Hematopoietic multipotent progenitor cell treated with erythropoietin and hydrocortisone succinate and interleukin-3 and kit ligand, for 6 days (in vitro differentiated cells): ENCODE measurements around the gene SUN5.
"Not testable (repeated sequence)": the region's sequence is repeated elsewhere in the genome, so short reads cannot be mapped to it uniquely, and the experiment has no call there.

Source experiments
- DNase-seq: peaks from one replicate; pipeline ENCODE4 v3.0.0-alpha.2; 2015

Gene SUN5

DNA sequence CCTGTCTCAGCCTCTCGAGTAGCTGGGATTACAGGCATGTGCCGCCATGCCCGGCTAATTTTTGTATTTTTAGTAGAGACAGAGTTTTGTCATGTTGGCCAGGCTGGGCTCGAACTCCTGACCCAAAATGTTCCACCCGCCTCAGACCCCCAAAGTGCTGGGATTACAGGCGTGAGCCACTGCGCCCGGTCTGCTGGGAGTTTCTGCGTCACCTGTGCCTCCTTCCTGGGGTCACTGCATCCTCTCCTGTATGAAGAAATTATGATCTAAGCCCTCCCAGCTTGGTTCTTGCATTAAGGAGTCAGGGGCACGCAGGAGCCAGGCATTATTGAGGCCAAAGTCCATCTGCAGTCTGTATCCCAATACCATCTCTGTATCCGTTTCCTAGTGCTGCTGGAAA, 41.6 kb downstream of the SUN5 start:
- not testable (repeated sequence) for DNase-seq

- no peak for DNase-seq
These were observed 42.2 kb downstream of the SUN5 start for GRCh38 chr20:32962053-32962452.

- DNase-seq = no peak
These were observed 43.1 kb downstream of the SUN5 start for GRCh38 chr20:32960849-32961731.

DNA sequence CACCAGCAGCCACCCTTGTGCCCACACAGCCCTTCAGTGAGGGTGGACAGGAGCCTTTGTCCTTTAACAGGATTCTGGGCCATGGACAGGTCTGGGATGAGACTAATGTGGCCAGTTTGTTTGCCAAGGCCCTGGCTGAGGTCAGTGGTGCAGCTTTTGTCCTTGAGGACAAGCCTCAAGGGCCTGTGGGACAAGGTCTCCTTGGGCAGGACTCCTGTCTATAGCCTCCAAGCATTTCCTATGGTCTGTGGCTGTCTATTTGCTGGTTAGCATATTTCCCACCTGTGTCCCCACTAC, 44.1 kb downstream of the SUN5 start:
- DNase-seq = no peak

GRCh38 chr20:32959351-32960221, 44.6 kb downstream of the SUN5 start:
- DNase-seq = no peak

DNA sequence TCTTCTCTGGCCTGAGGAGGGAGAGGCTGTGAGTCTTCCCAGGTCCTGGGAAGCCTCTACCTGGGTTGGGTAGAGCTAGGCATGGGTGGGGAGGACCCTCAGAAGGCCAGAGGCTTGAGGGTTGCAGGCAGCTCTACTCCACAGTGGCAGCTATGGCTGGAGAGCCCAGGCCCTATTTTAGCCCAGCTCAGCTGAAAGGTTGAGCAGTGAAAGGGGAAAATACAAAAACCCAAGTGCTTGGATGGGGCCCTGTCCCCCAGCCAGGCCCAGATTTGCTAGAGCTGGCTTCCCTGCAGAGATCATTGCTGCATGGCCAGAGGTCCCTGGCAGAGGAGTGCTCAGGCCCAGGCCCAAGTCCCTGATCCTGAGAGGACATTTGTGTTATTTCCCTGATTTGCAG, 45.7 kb downstream of the SUN5 start:
- DNase-seq = no peak

GRCh38 chr20:32957459-32957858, 46.8 kb downstream of the SUN5 start:
- DNase-seq = no peak

- DNase-seq = not testable (repeated sequence)
These were observed 53.7 kb downstream of the SUN5 start for GRCh38 chr20:32950539-32950938.

GRCh38 chr20:32946629-32947028, 57.6 kb downstream of the SUN5 start:
- no peak for DNase-seq

- DNase-seq = peak; percentile 45
These were observed 58.5 kb downstream of the SUN5 start for GRCh38 chr20:32945710-32946221.

- no peak for DNase-seq
These were observed 60.7 kb downstream of the SUN5 start for GRCh38 chr20:32943490-32944052.

- no peak for DNase-seq
These were observed 62.9 kb downstream of the SUN5 start for GRCh38 chr20:32941155-32941885.

DNA sequence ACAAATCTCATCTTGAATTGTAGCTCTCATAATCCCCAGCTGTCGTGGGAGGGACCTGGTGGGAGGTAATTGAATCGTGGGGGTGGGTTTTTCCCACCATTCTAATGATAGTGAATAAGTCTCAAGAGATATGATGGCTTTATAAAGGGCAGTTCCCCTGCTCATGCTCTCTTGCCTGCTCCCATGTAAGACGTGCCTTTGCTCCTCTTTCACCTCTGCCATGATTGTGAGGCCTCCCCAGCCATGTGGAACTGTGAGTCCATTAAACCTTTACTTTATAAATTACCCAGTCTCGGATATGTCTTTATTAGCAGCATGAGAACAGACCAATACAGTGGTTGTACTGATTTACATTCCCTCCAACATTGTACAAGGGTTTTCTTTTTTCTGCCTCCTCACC, 69.7 kb downstream of the SUN5 start:
- no peak for DNase-seq
